ENCODE results near the gene GRB10.

The GRB10 gene

DNA sequence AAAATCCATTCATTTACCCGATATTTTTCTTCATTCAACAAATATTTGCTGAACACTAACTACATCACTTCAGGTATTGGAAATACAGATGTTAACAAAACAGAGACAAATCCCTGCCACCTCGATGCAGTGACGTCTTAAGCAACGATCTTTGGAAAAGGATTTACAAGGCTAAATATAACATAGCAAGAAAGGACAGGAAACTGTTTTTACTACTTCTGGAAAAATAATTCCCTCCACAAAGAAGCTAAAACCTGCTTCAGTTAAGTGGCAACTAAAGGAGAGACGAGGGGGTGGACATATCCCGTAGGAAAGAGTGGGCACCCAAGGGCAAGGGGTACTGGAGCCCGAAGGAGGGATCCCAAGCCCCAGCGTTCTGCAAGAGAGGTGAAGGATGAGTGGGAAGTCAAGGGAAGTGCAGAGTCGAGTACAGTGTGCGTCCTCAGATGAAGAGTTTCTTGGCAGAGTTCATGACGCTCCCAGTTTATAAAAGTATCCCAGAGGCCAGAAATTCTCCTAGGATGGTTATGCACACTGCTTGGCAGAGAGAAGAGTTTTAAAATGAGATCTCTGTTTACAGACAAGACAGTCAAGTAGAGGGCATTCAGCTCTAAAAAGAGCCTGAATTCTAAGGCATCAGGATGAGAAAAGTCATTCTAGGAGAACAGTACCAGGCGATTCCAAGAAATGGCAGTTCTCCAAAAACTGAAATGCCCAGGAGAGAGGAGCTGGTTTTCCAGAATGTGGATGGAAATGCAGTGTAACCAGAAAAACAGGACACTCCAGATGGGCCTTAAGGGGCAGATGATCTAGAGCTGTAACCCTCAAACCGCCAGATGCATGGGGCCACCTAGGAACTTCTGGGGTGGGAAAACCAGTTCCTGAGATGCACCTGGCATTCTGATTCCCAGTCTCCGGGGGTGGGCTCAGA, 97.3 kb downstream of the GRB10 start:
- DNase-seq: no peak

DNA sequence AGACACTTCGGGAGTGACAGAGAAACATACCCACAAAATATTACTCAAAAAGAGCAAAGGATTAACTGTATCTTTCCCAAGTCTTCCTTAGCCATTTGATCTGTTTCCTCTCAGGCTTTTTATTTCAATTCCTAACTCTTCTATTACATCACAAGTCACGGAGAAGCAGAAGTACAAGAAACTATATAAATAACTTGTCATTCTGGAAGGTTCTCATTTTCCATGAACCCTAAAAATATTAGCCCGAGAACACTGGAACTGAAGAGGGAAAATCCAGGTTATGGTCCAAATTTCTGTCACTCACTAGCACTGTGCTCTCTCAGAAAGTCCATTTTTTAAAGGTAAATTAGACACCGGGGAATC, 98.0 kb downstream of the GRB10 start:
- DNase-seq: no peak

DNA sequence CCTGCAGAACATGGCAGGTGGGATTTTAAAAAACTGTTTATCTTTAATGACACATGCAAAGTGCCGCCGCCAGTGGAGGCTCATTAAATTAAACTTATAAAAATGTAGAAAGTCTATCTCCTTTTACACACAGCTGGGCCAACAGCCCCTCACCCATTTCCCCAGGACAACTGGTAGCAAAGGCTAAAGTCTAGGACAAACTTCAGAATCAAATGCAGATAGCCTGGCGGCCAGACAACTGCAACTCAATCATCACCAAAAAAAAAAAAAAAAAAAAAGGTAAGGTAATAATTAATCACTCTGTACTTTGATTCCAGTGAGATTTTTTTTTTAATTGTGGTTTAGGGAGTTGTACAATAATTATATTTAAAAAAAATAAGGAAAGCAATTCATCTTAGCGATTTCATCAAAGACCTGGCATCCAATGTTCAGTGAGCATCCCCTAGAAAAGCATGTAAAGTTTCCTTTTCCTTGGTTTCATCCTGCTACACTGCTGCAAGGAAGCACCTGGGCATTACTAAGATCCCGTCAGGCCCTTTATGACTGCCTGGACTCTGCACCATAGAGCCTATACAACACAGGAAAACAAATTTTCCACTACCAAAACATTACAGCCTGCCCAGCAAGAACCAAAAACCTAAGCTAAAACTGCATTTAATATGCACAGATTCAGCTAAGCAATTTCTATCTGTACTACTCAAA, 98.5 kb downstream of the GRB10 start:
- no peak for DNase-seq

DNA sequence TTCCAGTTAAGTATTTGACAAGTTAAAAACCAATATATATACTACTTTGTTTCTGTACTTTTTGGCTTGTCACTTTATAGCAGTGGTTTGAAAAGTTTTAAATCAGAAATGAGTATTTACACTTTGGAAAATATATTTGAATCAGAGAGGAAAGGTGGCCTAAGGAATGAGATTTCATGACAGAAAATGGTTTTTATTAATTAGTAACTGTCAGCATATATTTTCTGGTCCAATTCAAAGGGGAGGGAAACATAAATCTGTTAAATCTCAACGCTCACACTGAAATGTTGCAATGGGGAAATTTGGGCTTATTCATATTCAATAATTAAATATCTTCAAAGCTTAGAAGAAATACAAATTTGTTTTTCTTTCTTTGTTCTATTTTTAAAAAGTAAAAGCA, 100.1 kb downstream of the GRB10 start:
- DNase-seq: no peak

DNA sequence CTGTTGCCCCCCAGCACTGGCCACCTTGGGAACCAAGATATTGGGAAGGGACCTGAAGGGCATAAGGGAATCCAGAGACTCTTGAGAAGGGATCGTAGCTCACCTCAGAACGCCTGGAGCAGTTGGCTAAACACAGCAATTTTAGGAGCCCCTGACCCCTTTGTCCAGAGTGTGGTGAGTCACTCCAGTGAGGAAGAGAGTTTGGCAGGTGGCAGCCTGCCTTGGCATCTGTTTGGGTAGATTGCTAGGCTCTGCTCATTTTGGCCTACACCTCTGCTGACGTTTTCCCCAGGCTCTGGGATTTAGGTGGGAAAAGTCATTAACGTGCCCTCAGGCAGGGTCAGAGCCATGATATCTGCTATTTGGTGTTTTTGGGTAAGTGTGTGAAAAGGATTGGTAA, 100.6 kb downstream of the GRB10 start:
- DNase-seq: no peak

DNA sequence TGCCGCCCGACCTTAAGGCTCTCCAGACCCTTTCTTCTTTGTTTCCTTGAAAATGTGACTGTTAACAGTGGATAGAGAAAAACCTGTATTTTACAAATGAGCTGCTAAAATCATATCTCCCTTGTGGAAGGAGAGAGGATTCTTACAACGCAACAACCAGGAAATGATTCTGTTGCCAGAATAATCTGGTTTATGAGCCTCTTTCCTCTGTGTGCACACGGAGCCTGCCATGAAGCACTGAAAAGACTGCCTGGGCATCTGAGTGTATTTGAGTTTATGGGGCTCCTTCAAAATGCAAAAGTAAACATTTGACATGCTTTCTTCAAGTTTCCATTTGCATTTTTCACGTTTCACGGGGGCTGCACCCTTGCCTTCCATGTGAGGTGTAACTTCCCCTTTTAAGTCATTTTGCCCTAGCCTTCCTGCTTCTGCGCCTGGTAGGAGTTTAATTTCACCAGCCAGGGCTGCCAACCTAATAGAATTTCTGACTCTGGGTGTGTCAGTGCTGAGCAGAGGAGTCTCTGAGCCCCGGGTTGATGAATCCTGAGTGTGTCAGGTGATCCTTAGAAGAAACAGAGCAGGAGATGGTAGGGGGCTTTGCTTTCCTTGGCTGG, 101.2 kb downstream of the GRB10 start:
- DNase-seq: no peak

DNA sequence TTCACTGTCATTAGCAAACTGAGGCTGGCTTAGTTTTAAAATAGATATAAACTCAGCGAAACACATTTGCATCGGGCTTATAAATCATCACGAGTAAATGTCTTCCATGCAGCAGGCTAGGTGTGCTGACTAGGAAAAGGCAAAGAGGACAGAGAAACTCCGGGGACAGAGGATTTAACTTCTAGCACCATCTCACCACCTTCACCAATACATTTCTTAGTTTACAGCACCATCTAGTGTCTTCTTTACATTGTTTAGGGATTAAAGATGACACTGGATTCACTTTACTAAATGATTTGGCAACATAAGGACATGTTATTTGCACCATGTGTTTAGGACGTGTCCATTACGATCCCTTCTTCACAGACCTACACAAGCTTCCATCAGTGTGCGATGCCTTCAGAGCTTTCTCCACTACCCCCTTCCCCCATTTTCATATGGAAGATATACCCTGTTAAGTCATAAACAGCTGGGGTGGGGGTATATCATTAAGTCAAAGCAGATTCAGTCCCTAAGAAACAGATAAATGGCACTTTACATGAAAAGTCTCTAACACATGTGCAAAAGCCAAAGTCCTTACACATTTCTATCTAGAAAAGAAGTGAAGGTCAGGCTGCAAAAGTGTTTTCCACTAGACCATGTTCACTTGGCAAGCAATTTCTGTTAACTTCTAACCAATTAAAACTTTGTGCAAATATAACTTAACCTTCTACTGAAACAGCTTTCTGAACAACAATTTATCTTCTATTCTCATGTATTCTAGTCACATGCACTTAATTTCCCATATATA, 103.3 kb downstream of the GRB10 start:
- DNase-seq: peak; percentile 5 to 44

DNA sequence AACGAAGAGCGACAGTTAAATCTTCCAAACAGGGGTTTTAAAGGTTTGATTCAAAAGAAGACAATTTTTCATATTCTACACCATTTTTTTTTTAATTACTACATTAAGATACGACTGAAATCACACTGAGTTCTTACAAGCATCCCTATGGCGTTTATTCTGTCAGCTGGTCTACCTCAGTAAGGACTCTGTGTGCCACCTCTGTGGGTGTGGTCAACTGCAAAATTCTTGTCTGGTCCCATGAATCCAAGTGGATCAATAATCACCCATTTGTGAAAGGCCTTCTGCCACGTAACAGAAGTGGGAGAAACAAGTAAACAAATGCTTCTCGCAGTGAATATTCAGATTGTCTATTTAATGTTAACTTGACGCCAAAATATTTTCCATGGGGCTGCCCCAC, 104.1 kb downstream of the GRB10 start:
- DNase-seq: no peak

DNA sequence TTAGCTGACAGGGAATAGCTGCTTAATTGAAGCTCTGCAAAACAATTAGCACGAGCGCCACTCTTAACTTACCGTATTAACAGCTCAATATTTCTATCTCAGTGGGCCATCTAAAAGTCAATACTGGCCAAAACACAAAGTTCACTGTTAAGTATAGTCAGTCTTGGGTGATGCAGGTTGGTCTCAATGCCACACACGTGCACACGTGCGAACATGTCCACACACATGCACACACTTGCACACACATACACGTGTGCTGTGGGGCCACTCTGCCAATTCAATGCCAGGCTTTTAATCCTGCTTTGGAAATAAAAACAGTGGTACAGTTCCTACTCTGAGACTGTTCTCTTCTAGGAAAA, 105.1 kb downstream of the GRB10 start:
- DNase-seq: no peak

DNA sequence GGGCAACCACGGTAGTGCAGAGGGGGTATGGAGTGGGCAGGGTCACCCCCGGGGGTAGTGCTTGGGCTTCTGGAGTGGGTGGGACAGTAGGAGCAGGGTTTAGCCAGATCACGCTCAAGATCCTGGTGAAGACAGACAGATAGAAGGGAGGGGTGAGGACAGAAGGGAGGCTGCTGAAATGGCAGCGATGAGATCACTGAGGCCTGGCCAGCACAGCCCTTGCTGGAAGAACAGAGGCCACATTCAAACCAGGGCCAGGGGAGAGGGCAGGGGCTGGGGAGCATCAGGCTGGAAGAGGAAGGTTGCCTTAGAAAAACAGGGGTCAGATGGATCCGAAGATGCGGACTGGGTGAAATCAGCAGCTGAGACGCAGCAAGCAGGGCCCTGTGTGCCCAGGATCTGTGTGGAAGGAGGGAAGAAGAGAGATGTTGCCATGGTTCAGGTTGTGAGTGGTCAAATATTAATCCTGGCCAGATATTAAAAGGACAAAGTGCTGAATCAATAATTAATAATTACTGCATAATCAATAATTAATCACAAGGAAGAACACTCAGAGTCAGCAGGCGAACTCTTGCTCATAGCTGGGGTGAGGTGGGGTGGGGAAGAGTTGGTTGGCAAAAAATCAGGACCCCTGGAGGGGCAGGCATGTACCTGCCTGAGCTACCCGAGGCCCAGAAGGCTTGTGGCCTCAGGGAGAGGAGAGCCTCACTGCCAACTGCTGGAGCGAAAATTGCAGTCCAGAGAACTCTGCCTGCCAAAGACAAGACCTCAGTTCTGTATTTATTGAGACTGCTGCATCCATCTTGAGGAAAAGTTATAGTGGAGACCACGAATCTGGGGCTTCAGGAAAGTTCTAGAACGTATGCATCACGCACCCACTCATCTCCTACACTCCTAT, 105.7 kb downstream of the GRB10 start:
- no peak for DNase-seq

DNA sequence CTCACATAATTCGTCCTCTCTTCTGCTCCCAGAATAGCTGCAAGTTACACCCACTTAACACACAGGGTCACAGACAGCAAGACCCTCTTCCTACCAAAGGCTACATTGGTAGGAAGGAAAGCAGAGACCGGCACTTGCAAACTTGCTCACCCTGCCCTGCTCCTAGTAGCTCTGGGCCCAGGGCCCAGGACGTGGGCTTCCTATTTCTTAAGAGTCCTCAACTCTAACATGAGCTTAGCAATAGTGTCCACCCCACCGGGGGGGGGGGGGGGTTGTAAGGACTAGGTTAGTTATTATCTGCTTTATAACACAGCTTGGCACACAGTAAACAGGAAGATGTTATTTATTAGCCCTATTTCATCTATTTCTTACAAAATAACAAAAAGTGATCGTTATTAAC, 106.6 kb downstream of the GRB10 start:
- no peak for DNase-seq

DNA sequence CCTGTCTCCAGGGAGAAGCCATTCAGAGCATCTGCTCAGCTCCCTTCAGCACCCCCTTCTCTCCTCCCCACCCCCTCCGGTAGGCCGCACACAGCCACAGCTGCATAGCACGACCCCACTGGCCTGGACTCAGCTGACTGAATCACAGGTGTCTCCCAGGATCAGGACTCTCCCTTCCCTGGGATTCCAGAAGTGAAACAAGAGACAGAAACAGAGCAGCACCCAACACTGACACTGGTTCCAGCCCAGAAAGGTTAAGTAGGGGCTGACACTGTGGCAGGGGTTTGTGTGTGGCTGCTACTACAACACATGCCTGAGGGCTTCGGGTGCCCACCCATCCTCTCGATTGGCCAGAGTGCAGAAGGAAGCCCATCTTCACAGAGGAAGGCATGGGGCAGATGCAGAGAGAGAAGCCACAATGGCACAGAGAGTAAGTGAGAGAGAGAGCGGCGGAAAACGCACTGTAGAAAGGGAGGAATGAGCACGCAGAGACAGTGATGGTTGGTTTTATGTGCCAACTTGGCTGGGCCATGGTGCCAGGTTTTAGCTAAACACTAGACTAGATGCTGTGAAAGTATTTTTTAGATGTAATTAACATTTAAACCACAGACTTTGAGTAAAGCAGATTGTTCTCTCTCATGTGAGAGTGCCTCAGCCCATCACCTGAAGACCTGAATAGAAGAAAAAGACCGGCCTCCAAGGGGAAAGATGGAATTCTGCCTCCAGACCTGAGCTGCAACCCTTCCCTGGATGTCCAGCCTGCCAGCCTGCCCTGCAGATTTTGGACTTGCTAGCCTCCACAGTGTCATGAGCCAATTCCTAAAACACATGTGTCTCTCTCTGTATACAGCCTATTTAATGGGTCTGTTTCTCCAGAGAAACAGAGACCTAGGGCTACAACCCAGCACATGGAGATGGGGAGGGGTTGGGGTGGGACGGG, 107.5 kb downstream of the GRB10 start:
- DNase-seq: no peak

DNA sequence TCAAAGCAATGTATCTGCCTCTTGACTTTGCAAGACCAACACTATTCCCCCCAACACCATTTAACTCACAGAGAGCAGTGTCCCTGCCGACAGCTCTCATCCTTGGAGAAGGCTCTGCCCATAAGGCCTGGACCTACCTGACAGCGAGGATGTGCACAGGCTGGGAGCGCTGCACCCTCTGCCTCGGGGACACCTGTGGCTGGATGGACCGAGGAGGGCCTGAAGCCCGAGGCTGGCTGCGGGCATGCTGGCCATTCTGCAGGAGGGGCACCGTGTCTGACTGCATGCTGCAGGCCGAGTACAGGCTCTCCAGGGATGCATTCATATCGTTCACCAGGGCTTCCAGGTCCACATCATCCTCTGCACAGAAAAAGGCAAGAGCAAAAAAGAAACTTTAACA, 108.4 kb downstream of the GRB10 start:
- DNase-seq: no peak

DNA sequence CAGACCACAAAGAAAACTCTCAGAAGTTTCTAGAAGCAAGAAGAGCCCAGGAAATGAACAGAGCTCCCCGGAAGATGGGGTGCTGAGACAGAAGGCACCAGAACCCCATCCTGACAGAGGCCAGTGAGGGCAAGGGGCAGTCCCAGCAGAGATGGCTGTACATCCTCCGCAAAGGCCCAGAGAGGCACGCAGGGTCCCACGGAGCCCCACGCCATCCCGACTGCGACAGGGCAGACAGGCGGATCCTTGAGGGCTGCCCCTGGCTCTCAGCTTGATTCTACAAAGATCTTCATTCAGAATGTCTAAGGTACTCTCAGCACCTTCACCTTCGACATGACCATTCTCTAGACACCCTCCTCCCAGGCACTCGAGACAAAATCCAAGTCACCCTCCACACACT, 109.6 kb downstream of the GRB10 start:
- DNase-seq: no peak

DNA sequence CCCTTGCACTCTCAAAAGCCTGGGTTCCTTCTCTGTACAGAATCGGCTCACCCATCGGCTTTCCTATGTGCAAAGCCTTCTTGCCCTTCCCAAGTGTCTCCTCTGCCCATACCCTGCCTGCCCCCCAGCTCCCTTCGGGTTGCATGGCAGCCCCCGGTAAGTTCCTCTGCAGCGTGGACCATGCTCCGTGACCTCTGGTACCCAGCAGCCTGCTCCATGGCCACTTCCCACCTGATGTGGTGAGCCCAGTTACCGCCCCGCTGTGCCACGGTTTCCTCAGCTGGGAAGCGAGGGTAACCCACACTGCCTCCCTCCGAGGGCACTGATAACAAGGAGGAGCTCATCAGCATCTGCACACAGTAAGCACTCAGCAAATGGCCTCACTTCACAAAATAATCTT, 110.7 kb downstream of the GRB10 start:
- no peak for DNase-seq

DNA sequence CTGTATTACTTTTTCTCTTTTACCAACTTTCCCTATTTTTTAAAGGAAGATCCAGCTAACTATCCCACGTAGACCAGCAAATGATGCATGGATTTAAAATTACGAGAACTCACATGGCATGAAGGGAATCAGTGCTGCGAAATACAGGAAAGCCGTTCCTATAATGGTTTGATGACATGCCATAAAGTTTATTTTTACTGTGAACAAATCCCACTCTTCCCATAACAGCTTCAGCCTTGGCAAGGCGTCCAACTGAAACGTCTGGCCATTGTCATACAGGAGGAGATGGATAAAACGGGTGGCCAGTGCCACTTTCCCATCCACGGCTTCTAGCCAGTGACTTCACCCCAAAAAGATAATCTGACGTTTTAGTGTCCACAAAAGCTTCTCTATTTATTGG, 111.3 kb downstream of the GRB10 start:
- DNase-seq: no peak

DNA sequence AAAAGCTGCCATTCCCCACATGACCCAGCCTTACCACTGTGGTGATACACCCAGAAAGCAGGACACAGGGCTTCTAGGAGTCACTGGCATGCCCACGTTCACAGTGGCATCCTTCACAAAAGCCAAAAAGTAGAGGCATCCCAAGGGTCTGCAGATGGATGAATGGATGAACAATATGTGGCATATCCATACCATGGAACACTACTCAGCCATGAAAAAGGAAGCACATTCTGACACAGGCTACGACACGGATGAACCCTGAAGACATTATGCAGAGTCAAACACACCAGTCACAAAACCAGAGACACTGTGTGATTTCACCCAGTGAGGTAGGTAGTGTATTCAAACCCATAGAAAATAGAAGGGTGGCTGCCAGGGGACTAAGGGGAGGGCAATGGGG, 112.8 kb downstream of the GRB10 start:
- no peak for DNase-seq

DNA sequence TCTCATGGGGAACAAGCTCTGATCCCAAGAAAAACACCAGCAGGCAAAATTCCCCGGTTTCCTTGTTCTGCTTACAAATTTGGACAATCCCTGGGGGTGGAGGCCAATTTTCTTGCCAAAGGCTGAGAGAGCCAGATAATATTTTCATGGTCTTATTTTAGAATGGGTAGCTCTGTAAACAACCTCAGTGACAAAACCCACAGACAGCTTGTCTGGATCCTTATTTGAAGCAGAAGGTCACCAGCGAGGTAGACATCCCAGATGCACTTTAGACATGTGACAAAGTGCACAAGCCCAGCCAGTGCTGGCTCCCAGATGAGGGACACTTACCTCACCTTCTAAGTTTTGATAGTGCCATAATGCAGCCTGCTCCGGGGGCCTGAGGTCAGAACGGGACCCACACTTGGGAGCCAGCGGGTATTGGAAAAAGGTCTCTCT, 114.9 kb downstream of the GRB10 start:
- DNase-seq: no peak

DNA sequence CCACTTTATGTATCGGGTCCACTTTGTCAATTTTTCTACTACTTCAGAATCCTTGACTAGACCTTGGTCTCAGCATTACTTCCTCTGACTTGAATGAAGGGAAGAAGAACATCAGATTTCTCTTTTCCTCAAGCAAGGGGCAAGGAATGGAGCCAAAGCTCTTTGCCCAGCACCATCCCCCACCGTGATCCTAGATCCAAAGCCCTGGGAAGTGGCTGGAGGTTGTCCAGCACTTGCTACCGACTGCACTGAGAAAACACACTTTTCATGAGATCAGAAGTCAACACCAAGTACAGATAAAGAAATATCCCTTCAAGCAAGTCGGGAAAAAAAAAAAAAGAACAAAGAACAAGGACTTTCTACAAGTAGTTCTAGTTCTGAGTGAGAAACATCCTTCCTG, 115.4 kb downstream of the GRB10 start:
- no peak for DNase-seq

DNA sequence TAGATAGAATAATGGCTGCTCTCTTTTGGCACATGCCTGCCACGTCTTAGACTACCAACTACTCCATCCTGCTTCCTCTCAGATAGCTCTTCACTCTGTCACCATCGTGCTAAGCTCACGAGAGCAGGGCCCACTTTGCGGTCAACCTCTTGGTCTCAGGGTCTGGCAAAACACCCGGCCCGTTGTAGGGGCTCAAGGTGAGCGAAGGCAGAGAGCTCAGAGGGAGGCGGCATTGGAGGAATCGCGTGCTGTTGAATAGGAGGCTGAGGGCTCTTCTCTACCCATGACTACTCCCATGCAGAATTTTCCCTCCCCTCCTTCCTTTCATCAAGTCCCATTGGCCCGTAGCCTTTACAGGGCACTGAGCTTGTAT, 116.6 kb downstream of the GRB10 start:
- DNase-seq: no peak

Measured in SW 1271 (cell line).